A549 treated with Hydrocortisone at 1 μM for 4 hours (cell line): ENCODE results near the gene IPP. TPM values are rescaled to one million over a fixed set of nuclear protein-coding genes. Genes with fewer than 3 reads are reported as not detected.

Experiments
- total RNA-seq: library from RNA; stranded (reverse); fragments of 200-300 nt; extraction: Qiagen RNA extraction; gene quantifications from 5 replicates; pipeline ENCODE4 v1.2.3, GENCODE V29; 2022

Gene IPP
- total RNA-seq: 4.7 to 5.8 TPM (median 5.3 TPM) in 5 replicates

DNA sequence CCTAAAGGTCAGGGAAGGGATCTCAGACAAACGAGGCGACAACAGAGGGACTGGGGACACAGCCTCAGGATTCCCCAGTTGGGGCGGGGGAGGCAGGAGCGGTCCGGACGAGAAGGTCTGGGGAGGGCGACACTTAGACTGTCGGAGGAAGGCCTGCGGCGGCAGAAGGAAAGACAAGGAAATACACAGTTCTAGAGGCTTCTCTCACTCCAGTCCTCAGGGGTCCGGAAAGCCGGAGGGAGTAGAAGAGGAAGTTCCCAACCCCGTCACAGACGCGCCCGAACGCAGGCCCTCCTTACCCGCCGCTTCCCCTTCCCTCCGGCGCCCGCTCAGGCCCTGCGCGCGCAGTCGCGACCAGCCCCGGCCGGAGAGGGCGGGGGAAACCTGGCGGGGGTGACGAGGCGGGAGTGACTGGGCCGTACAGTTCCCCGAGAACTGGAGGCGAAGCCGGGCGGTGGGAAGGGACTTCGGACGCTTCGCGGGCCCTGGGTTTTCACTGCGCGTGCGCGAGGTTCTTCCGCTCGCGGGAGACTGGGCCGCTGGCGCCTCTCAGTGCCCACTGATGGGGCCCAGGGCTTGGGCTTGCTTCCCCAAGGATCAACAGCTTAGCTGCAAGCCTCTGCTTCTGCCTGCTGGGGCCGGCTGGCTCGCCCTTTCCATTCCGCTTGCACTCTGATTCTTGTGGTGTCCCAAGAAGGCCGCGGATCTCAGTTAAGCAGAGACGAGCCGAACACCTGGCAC, at the start of gene IPP:
IPP (minus strand) TSS at position 356 of the 741 bp plus-strand sequence. CDS start 4,242 bp downstream, outside the sequence.

GRCh38 chr1:45687754-45688740, 62.4 kb downstream of the IPP start, which contains the start of gene TMEM69:
TMEM69 (plus strand) TSS chr1:45688181; CDS start chr1:45691069, 2,888 bp downstream.

DNA sequence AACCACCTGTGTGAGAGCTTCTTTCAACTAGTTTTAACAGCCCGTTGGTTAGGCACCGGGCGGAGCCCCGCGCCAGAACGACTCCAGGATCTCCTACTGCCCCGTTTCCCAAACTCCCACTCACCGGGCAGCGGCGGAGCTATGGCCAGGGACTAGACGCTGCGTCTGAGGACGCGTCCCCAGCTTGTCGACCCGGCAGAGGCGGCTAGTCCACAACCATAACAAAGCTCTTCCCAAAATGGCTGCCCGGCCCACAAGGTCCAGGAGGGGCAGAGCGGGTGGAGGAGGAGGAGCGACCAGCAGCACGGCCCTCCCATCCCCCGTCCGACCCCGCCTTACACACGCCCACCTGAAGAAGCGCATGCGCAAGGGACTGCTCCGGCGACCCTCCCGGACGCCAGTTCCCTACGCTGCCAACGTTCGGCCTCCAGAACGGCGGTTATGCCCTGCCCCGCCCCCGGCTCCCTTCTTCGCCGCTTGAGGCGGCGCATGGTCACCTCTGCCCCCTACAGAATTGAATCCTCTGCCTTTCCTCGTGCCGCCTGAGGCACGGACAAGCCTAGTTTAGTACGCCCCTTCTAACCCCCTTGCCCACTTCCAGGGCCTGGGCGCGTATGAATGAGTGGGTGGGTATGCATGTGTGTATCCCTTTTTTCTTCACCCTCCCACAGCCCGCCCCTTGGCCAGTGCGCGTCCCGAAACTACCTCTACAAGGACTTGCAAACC, 64.0 kb downstream of the IPP start, which contains the start of gene GPBP1L1:
GPBP1L1 (minus strand) TSS at position 246 of the 726 bp plus-strand sequence. CDS start 27,446 bp downstream, outside the sequence.

Other genes with a start within 250 kb of the IPP start
- 1,938 to 2,223 TPM (median 2,052 TPM) in 5 replicates for gene PRDX1, start 228.8 kb downstream of the IPP start, total RNA-seq
- gene AKR1A1, start 199.8 kb downstream of the IPP start, total RNA-seq: 73.1 to 81.3 TPM (median 79.9 TPM) in 5 replicates
- gene NASP, start 166.6 kb downstream of the IPP start, total RNA-seq: 104 to 153 TPM (median 116 TPM) in 5 replicates
- gene CCDC17, start 126.6 kb downstream of the IPP start, total RNA-seq: 0.18 to 0.36 TPM (median 0.26 TPM) in 5 replicates
- 30.5 to 50.8 TPM (median 34.6 TPM) in 5 replicates for gene GPBP1L1, start 64.1 kb downstream of the IPP start, total RNA-seq
- gene TMEM69, start 62.5 kb downstream of the IPP start, total RNA-seq: 18.1 to 20.8 TPM (median 19.5 TPM) in 5 replicates
- 16.7 to 19.2 TPM (median 18.3 TPM) in 5 replicates for gene MAST2, start 53.0 kb upstream of the IPP start, total RNA-seq